ENCODE measurements around the gene RAB6B. TPM values are rescaled to one million over a fixed set of nuclear protein-coding genes. Genes with fewer than 3 reads are reported as not detected.

The RAB6B gene
- total and polyA plus RNA-seq, 2 of the 8 experiments (the other 6 are each of a cell fraction or from before 2014, with no cell fraction given): 7.9 to 15.6 TPM

DNA sequence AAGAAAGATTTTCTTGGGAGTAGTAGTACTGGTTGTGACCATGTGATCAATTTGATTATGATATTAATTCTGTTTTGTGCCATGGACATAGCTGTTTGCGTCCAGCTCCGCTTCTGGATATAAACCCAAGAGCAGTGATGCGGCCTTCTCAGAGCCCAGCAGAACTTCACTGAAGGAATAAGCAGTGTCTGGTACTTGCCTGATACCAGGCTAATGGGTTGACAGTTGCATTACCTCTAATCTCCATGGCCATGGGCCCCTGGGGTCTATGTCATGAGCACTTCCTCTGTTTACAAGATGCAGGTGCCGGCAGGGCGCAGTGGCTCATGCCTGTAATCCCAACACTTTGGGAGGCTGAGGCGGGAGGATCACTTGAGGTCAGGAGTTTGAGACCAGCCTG, 36.3 kb upstream of the RAB6B start:
- 90% methylated on average over 6 of the region's 6 CpGs; no CpG with 5 or more reads in 1 of the 2 experiments for WGBS, 2 experiments (ENCODE audit: extremely low coverage in 1 of 2, insufficient coverage in 1 of 2, insufficient read length in 1 of 2, insufficient replicate concordance in 2 of 2, low coverage in 1 of 2, low lambda C conversion rate in 2 of 2, missing lambda C conversion rate in 1 of 2)
- Histone ChIP-seq H3K18ac (ENCODE audit: extremely low read depth, low read length) (no peak overlapping the region), H3K79me2 (ENCODE audit: control insufficient read depth in 1 of 2, insufficient read depth in 2 of 2, low read length in 2 of 2) (no peaks in the 10 kb centered on the region), H3K79me1 (ENCODE audit: low read depth, low read length) (no peaks in the 10 kb centered on the region), H2BK15ac (ENCODE audit: low read length) (no peak overlapping the region), H3K9ac (replicated peaks in 1 of 4; ENCODE audit: extremely low read depth in 1 of 4, low read depth in 3 of 4, low read length in 3 of 4) (no peak overlapping the region), H3K36me3 (ENCODE audit: control insufficient read depth in 2 of 4, insufficient read depth in 4 of 4, low read length in 3 of 4) (no peaks in the 10 kb centered on the region), H3K56ac (replicated peaks; ENCODE audit: insufficient read length, low read depth, low read length) (no peak overlapping the region), H3K4ac (replicated peaks; ENCODE audit: insufficient read length, low read depth, low read length) (no peak overlapping the region), H2AK5ac (ENCODE audit: low read depth, low read length) (no peak overlapping the region), H2BK120ac (replicated peaks; ENCODE audit: low read depth, low read length) (no peak overlapping the region), H2BK20ac (ENCODE audit: low read length) (no peak overlapping the region), H4K20me1 (replicated peaks in 1 of 2; ENCODE audit: control insufficient read depth in 1 of 2, insufficient read depth in 2 of 2, low read length in 2 of 2) (no peaks in the 10 kb centered on the region), H3K27me3 (replicated peaks in 1 of 4; ENCODE audit: control insufficient read depth in 3 of 4, extremely low read depth in 1 of 4, insufficient read depth in 3 of 4, low read length in 3 of 4) (peaks cover 0 to 16% (median 14%) of the 10 kb centered on the region in 4 experiments; a peak in 5 of 7 replicates), H2BK12ac (ENCODE audit: low read depth, low read length) (no peak overlapping the region), H2AFZ (ENCODE audit: low read length) (no peak overlapping the region), H4K5ac (ENCODE audit: insufficient read length, low read depth, low read length) (no peak overlapping the region), H3K9me3 (ENCODE audit: insufficient read depth in 2 of 2, low read depth in 1 of 2, low read length in 1 of 2) (no peaks in the 10 kb centered on the region), H4K8ac (ENCODE audit: extremely low read depth, insufficient read depth, low read length) (no peak overlapping the region), H3K27ac (ENCODE audit: low read depth, low read length) (no peak overlapping the region), H3K4me1 (replicated peaks in 1 of 4; ENCODE audit: control insufficient read depth in 3 of 4, insufficient read depth in 4 of 4, low read length in 3 of 4) (peaks cover 0 to 6% (median 2%) of the 10 kb centered on the region in 4 experiments; a peak in 5 of 7 replicates), H3K4me3 (ENCODE audit: extremely low read depth in 1 of 4, insufficient read depth in 2 of 4, low read depth in 3 of 4, low read length in 4 of 4) (no peak overlapping the region), H4K91ac (replicated peaks; ENCODE audit: insufficient read length, low read length) (no peak overlapping the region), H3K14ac (ENCODE audit: insufficient read length) (no peak overlapping the region), H3K23ac (ENCODE audit: insufficient read length) (no peak overlapping the region), H2BK5ac (ENCODE audit: low read depth, low read length) (no peak overlapping the region), H3K4me2 (ENCODE audit: insufficient read depth in 1 of 2, low read depth in 2 of 2, low read length in 2 of 2) (no peak overlapping the region), H3K23me2 (ENCODE audit: low read depth, low read length) (peaks cover 4% of the 10 kb centered on the region)
- DNase-seq (ENCODE audit: low read depth in 1 of 2, low spot score in 2 of 2) (no peak), FAIRE-seq (no peak)
- ChIA-PET CTCF (ENCODE audit: partially characterized antibody) (interaction anchor here (0.6 to 5.1 kb wide), 16 partner anchors 8 to 367 kb away, joined by 3 to 34 read pairs (median 4); no protein-coding TSS in a partner anchor), POLR2A (ENCODE audit: partially characterized antibody) (no interaction called here)
- TF ChIP-seq GABPA (IDR thresholded peaks at IDR 0.05; ENCODE audit: borderline replicate concordance, insufficient read depth, low read length) (no peak), SIN3A (conservative IDR thresholded peaks at IDR 0.05 in 1 of 2, IDR thresholded peaks at IDR 0.05 in 1 of 2; ENCODE audit: low read depth in 1 of 2, low read length in 2 of 2) (no peak), EZH2 (IDR thresholded peaks at IDR 0.05; ENCODE audit: low read depth, low read length, severe bottlenecking) (no peak), NANOG (IDR thresholded peaks at IDR 0.05; ENCODE audit: insufficient read depth, low read depth, low read length, poor library complexity, severe bottlenecking) (no peak), CHD2 (IDR thresholded peaks at IDR 0.05; ENCODE audit: low read length) (no peak), TBP (IDR thresholded peaks at IDR 0.05; ENCODE audit: low read depth, low read length) (no peak)

Data from H1 (cell line).